ENCODE measurements around the gene TTLL6.

The TTLL6 gene

DNA sequence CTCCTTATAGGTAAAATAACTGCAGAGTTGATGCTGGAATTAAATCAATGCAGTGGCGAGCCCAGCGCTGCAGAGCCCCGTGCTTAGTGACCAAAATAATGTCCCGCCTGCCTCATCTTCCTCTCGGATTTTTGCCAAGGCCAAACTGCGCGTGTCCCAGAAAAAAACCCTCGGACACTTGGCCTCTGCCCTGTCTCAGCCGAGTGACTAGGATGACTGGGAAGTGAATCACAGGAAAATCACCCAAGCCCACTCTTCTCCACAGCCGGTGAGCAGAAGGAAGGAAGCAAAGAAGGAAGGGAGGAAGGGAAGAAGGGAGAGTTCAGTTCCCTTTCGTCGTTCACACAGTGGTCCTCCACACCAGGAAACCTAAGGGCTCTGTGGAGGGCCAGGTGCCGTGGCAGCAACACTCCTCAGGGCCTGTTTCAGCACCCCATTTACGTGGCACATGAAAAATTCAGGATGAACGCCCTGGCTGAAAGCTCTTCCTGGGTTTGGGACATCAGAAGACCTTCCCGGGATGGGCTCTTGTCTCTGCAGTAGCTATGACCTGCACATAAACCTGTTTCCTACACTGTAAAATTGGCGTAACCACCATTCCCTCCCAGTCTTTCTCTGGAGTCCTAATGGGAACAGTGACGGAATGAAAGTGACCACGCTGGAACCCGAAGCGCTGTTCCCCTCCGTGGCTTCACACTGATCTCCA lies 63.1 kb downstream of the TTLL6 start:
- no peak overlapping the region for H3K27ac ChIP-seq
- H3K4me1 ChIP-seq: no peaks in the 10 kb centered on the region
- H3K9me3 ChIP-seq (ENCODE audit: control insufficient read depth, low read length): no peaks in the 10 kb centered on the region
- TF ChIP-seq, protein P1, sequence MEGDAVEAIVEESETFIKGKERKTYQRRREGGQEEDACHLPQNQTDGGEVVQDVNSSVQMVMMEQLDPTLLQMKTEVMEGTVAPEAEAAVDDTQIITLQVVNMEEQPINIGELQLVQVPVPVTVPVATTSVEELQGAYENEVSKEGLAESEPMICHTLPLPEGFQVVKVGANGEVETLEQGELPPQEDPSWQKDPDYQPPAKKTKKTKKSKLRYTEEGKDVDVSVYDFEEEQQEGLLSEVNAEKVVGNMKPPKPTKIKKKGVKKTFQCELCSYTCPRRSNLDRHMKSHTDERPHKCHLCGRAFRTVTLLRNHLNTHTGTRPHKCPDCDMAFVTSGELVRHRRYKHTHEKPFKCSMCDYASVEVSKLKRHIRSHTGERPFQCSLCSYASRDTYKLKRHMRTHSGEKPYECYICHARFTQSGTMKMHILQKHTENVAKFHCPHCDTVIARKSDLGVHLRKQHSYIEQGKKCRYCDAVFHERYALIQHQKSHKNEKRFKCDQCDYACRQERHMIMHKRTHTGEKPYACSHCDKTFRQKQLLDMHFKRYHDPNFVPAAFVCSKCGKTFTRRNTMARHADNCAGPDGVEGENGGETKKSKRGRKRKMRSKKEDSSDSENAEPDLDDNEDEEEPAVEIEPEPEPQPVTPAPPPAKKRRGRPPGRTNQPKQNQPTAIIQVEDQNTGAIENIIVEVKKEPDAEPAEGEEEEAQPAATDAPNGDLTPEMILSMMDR (IDR thresholded peaks at IDR 0.05): no peak
- H3K79me2 ChIP-seq: no peaks in the 10 kb centered on the region
- no peaks in the 10 kb centered on the region for H3K36me3 ChIP-seq (ENCODE audit: control insufficient read depth, insufficient read depth, low read length)
- H2AFZ ChIP-seq: no peak overlapping the region
- H3K9ac ChIP-seq: no peak overlapping the region
- H3K27me3 ChIP-seq (ENCODE audit: control insufficient read depth, insufficient read depth, low read length): peaks cover 22% of the 10 kb centered on the region
- H3K4me2 ChIP-seq (ENCODE audit: low read length): no peak overlapping the region
- H3K4me3 ChIP-seq (ENCODE audit: low read depth, low read length): no peak overlapping the region

DNA sequence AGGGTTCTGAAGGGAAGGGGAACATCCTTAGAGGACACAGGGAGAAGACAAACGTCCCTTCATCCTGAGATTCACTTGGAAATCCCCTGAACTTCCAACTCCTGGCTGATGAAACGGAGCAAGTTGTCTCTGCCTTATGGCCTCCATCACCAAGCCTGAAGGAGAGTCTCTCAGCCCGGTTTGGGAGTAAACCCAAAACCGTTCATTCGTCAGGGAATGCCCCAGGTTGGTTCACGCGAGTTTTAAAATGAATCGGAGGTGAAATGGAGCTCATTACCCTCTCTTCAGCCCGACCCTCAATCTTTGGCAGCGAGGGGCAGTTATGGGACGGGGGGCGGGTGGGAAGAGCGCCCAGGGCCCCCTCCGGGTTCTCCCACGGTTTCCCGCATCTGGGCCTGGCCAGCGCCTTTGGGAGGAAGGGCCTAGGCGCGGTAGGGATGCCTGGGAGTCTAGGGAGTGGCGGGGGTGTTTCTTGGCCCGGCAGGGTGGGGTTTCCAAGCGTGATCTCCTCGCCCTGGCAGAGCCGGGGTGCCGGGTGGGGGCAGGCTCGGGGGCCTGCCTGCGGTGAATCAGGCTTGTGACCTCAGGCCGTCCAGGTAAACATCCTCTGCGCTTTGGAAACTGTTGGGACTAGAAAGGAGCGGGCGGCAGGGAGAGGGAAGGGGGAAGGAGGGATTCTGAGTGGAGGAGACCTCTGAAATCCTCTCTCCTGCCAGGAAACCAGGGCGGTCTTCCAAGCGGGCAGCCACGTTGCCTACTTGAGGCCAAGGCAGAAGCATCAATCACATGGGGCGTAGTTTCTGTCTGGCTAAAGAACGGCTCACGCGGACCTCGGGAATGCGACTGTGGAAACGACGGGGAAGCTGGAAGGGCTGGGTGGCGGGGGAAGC lies 64.4 kb downstream of the TTLL6 start:
- H3K9ac ChIP-seq: no peak overlapping the region
- H3K36me3 ChIP-seq (ENCODE audit: control insufficient read depth, insufficient read depth, low read length): no peaks in the 10 kb centered on the region
- H3K27ac ChIP-seq: no peak overlapping the region
- peaks cover 24% of the 10 kb centered on the region for H3K27me3 ChIP-seq (ENCODE audit: control insufficient read depth, insufficient read depth, low read length)
- no peak overlapping the region for H3K4me2 ChIP-seq (ENCODE audit: low read length)
- no peaks in the 10 kb centered on the region for H3K79me2 ChIP-seq
- no peak overlapping the region for H2AFZ ChIP-seq
- no peaks in the 10 kb centered on the region for H3K9me3 ChIP-seq (ENCODE audit: control insufficient read depth, low read length)
- H3K4me1 ChIP-seq: no peaks in the 10 kb centered on the region
- no peak overlapping the region for H3K4me3 ChIP-seq (ENCODE audit: low read depth, low read length)
- TF ChIP-seq, protein P1 (IDR thresholded peaks at IDR 0.05): no peak

DNA sequence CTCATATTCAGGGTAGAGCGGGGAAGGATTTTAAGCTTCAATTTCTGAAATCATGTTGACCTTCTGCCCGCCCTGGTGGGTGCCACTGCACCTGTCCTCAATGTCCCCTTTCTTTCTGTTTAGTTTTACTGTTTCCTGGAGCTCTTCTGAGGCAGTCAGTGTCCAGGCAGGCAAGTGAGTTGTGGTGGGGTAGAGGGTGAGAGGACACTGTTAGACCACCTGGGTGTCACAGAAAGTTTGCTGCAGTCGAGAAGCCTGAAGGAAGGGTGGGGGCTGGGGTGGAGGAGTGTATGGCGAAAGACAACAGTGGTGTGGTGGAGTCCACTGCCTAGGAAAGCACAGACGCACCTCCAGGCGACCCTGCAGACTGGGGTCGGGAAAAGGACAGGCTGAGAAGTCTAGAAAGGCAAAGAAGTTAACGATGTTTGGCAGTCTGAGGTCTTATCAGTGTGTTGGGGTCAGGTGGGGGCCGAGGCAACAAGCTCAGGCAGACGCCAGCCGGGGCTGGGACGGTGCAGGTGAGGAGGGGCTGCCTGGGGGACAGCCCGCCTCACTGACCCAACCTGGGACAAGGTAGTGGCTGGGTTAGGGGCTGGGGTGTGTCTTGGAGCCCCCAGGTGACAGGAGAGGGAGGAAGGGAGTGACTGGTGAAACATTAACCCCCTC lies 65.2 kb downstream of the TTLL6 start:
- Histone ChIP-seq H3K4me2 (ENCODE audit: low read length) (no peak overlapping the region), H3K27ac (no peak overlapping the region), H3K27me3 (ENCODE audit: control insufficient read depth, insufficient read depth, low read length) (peaks cover 30% of the 10 kb centered on the region), H3K4me3 (ENCODE audit: low read depth, low read length) (no peak overlapping the region), H2AFZ (no peak overlapping the region), H3K4me1 (no peaks in the 10 kb centered on the region), H3K36me3 (ENCODE audit: control insufficient read depth, insufficient read depth, low read length) (no peaks in the 10 kb centered on the region), H3K79me2 (no peaks in the 10 kb centered on the region), H3K9ac (no peak overlapping the region), H3K9me3 (ENCODE audit: control insufficient read depth, low read length) (no peaks in the 10 kb centered on the region)
- TF ChIP-seq, protein P1 (IDR thresholded peaks at IDR 0.05): no peak

DNA sequence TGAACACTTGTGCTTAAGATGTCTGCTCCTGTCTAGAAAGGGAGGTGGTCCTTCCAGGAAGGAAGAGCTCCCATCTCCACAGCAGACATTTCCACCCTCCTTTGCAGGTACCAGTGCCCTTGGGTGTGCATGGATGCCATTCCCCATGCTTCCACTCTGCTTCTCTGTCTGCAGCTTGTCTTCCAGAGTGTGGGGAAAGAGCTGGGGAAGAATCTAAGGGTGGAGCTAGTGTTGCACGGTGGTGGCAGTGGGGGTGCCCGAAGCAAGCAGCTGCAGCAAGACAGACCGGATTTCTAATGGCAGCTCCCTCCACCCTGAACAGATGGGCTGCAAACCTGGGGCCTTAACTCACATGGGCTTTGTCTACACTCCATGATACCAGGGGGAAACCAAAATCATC lies 65.9 kb downstream of the TTLL6 start:
- Histone ChIP-seq H3K4me1 (no peaks in the 10 kb centered on the region), H3K4me3 (ENCODE audit: low read depth, low read length) (no peak overlapping the region), H3K79me2 (no peaks in the 10 kb centered on the region), H3K27ac (no peak overlapping the region), H3K9me3 (ENCODE audit: control insufficient read depth, low read length) (no peaks in the 10 kb centered on the region), H3K9ac (no peak overlapping the region), H2AFZ (no peak overlapping the region), H3K36me3 (ENCODE audit: control insufficient read depth, insufficient read depth, low read length) (no peaks in the 10 kb centered on the region), H3K27me3 (ENCODE audit: control insufficient read depth, insufficient read depth, low read length) (peaks cover 34% of the 10 kb centered on the region), H3K4me2 (ENCODE audit: low read length) (no peak overlapping the region)
- TF ChIP-seq, protein P1 (IDR thresholded peaks at IDR 0.05): no peak
